IMR-90 (cell line): ENCODE measurements around the gene ADAMTS17. TPM values are rescaled to one million over a fixed set of nuclear protein-coding genes. Genes with fewer than 3 reads are reported as not detected.

Source experiments
- ATAC-seq: fragments of 200-7000 bp; cut with Tn5 transposase; 2 replicates; pipeline ENCODE4 v1.9.1; 2020; ENCODE audit warnings: low read depth, mild to moderate bottlenecking, moderate library complexity
- BruUV-seq: library from RNA; stranded (reverse); fragments of 400-500 nt; replicated peaks from 2 replicates; lab custom pipeline; 2021; lab: Mats Ljungman, UMichigan
- CTCF ChIA-PET: fragments of 300-600 bp; formaldehyde crosslinking; extraction: SDS; loops from one replicate; lab custom pipeline; 2021; ENCODE audit warnings: antibody characterized with exemption; lab: Yijun Ruan, JAX
- POLR2A ChIA-PET: fragments of 300-600 bp; sonication (Branson Sonifier 250); formaldehyde crosslinking; loops from one replicate; lab custom pipeline; 2022; ENCODE audit warnings: antibody characterized with exemption; ENCODE audit not compliant: unreplicated experiment; lab: Charles Lee
- DNase-seq: peaks from one replicate; pipeline ENCODE4 v3.0.0; 2013
- H2AFZ ChIP-seq: replicated peaks from 2 replicates; pipeline ENCODE3; 2013; ENCODE audit warnings: low read length, mild to moderate bottlenecking; ENCODE audit not compliant: poor library complexity
- H2AK5ac ChIP-seq: 2 replicates; pipeline ENCODE4 v1.6.1; 2013; ENCODE audit warnings: low read depth, low read length, inconsistent platforms
- H2AK9ac ChIP-seq: replicated peaks from 2 replicates; pipeline ENCODE3; 2013; ENCODE audit warnings: mild to moderate bottlenecking, low read depth, low read length, moderate library complexity; ENCODE audit not compliant: poor library complexity
- H2BK120ac ChIP-seq: 2 replicates; pipeline ENCODE4 v1.6.1; 2013; ENCODE audit warnings: low read depth, low read length, inconsistent platforms
- H2BK15ac ChIP-seq: 3 replicates; pipeline ENCODE4 v1.6.1; 2013; ENCODE audit warnings: low read depth, low read length, inconsistent platforms
- H2BK20ac ChIP-seq: 2 replicates; pipeline ENCODE4 v1.6.1; 2013; ENCODE audit warnings: low read depth, mild to moderate bottlenecking, inconsistent platforms, low read length, moderate library complexity
- H2BK5ac ChIP-seq: 2 replicates; pipeline ENCODE4 v1.6.1; 2013; ENCODE audit warnings: mild to moderate bottlenecking, low read depth, low read length, inconsistent platforms; ENCODE audit not compliant: poor library complexity, severe bottlenecking
- H3K14ac ChIP-seq: replicated peaks from 2 replicates; pipeline ENCODE4 v1.6.1; 2013; ENCODE audit warnings: low read depth, low read length, inconsistent platforms
- H3K18ac ChIP-seq: 2 replicates; pipeline ENCODE4 v1.6.1; 2013; ENCODE audit warnings: low read depth, low read length, control low read depth
- H3K23ac ChIP-seq: 2 replicates; pipeline ENCODE4 v1.6.1; 2013; ENCODE audit warnings: low read depth, low read length, inconsistent platforms
- H3K27ac ChIP-seq: 2 replicates; pipeline ENCODE4 v1.5.1; 2013; ENCODE audit warnings: mild to moderate bottlenecking, control low read depth, low read length; ENCODE audit not compliant: insufficient read depth
- H3K27me3 ChIP-seq: 2 replicates; pipeline ENCODE4 v1.6.1; 2013; ENCODE audit warnings: low read length; ENCODE audit not compliant: control insufficient read depth, insufficient read depth
- H3K36me3 ChIP-seq: 2 replicates; pipeline ENCODE4 v1.6.1; 2013; ENCODE audit warnings: low read length, mixed read lengths; ENCODE audit not compliant: control insufficient read depth, insufficient read depth
- H3K4ac ChIP-seq: 2 replicates; pipeline ENCODE4 v1.6.1; 2013; ENCODE audit warnings: low read depth, low read length, inconsistent platforms
- H3K4me1 ChIP-seq: 2 replicates; pipeline ENCODE4 v1.6.1; 2013; ENCODE audit warnings: low read length, mixed read lengths; ENCODE audit not compliant: control insufficient read depth, insufficient read depth
- H3K4me2 ChIP-seq: 2 replicates; pipeline ENCODE4 v1.6.1; 2013; ENCODE audit warnings: low read depth, mild to moderate bottlenecking, control low read depth, low read length, moderate library complexity
- H3K4me3 ChIP-seq: 2 replicates; pipeline ENCODE4 v1.5.1; 2013; ENCODE audit warnings: low read depth, mild to moderate bottlenecking, control low read depth, low read length, moderate library complexity; ENCODE audit not compliant: insufficient read depth
- H3K56ac ChIP-seq: 2 replicates; pipeline ENCODE4 v1.6.1; 2013; ENCODE audit warnings: low read length, inconsistent platforms; ENCODE audit not compliant: insufficient read depth; ENCODE audit errors: extremely low read depth
- H3K79me1 ChIP-seq, 2 experiments: 2 replicates each; pipeline ENCODE4 v1.6.1; 2013; ENCODE audit warnings: low read length in 2 of 2, inconsistent platforms in 1 of 2, low read depth in 1 of 2
- H3K9ac ChIP-seq: 2 replicates; pipeline ENCODE4 v1.6.1; 2013; ENCODE audit warnings: low read depth, low read length, control low read depth
- H3K9me1 ChIP-seq: 2 replicates; pipeline ENCODE4 v1.6.1; 2013; ENCODE audit warnings: low read length, inconsistent platforms; ENCODE audit not compliant: insufficient read depth
- H3K9me3 ChIP-seq: 2 replicates; pipeline ENCODE4 v1.6.1; 2013; ENCODE audit warnings: low read length; ENCODE audit not compliant: control insufficient read depth, insufficient read depth
- H4K20me1 ChIP-seq: 2 replicates; pipeline ENCODE4 v1.6.1; 2013; ENCODE audit warnings: low read length, inconsistent platforms; ENCODE audit not compliant: insufficient read depth
- H4K5ac ChIP-seq: 2 replicates; pipeline ENCODE4 v1.6.1; 2013; ENCODE audit warnings: mild to moderate bottlenecking, low read depth, low read length, control low read depth
- H4K8ac ChIP-seq, 2 experiments: 2 replicates each; pipeline ENCODE4 v1.6.1; 2013; ENCODE audit warnings: low read depth in 2 of 2, low read length in 2 of 2, control low read depth in 1 of 2, inconsistent platforms in 1 of 2
- H4K91ac ChIP-seq: 2 replicates; pipeline ENCODE4 v1.6.1; 2013; ENCODE audit warnings: low read depth, low read length, inconsistent platforms; ENCODE audit not compliant: insufficient read depth
- CEBPB ChIP-seq: IDR thresholded peaks from 2 replicates; pipeline ENCODE4 v1.6.1; 2012; ENCODE audit warnings: low read depth, low read length, improper control_type of control experiment
- NFE2L2 ChIP-seq: fragments of 150-350 bp; IDR thresholded peaks from 2 replicates; pipeline ENCODE4 v1.6.1; 2016; ENCODE audit warnings: low read depth, mild to moderate bottlenecking, low read length
- WGBS, 2 experiments: methylation state at CpG; one replicate each; pipeline versions ENCODE4 v1.1.5 to v1.1.7; 2013; ENCODE audit warnings: missing lambda C conversion rate in 2 of 2; ENCODE audit not compliant: insufficient read length in 1 of 2; ENCODE audit errors: extremely low coverage in 2 of 2; 5-methylcytosine and 5-hydroxymethylcytosine counted together
- dilution Hi-C: fragments of 300-500 bp; cut with HindIII; formaldehyde crosslinking; loops from one replicate; pipeline ENCODE4 v1.14.3; 2018; ENCODE audit warnings: low sequenced_read_pairs; ENCODE audit not compliant: unreplicated experiment
- in situ Hi-C: fragments of 300-500 bp; cut with MboI; formaldehyde crosslinking; loops from 3 replicates; pipeline ENCODE4 v1.14.3; 2019; ENCODE audit warnings: low sequenced_read_pairs, inconsistent platforms, mixed read lengths
- intact Hi-C: fragments of 100-400 bp; cut with micrococcal nuclease; formaldehyde crosslinking; loops from 2 replicates; pipeline ENCODE4 v1.10.0; 2022
- polyA plus RNA-seq, 3 experiments: library from polyadenylated mRNA; depleted of rRNA; stranded (reverse); fragments of >200 nt; gene quantifications; 2 replicates each; pipeline ENCODE4 v1.2.3, GENCODE V29; 2012; ENCODE audit warnings: low replicate concordance in 1 of 3
- total RNA-seq: library from RNA; depleted of rRNA; stranded (reverse); fragments of >200 nt; gene quantifications from 2 replicates; pipeline ENCODE4 v1.2.3, GENCODE V29; 2012

The ADAMTS17 gene
- total and polyA plus RNA-seq, 2 of the 4 experiments (the other 2 are of a cell fraction), result 0.03 TPM; not detected in 1

- ATAC-seq (no peak), DNase-seq (peak; percentile 20)
- POLR2A ChIA-PET, result no interaction called here
- Histone ChIP-seq H3K9ac (no peak overlapping the region), H3K23ac (no peak overlapping the region), H3K27me3 (no peaks in the 10 kb centered on the region), H4K8ac (no peak overlapping the region), H3K27ac (no peak overlapping the region), H4K20me1 (no peaks in the 10 kb centered on the region), H3K4me3 (no peak overlapping the region), H3K4me1 (no peaks in the 10 kb centered on the region), H2BK120ac (no peak overlapping the region), H2AFZ (no peak overlapping the region), H2AK9ac (no peak overlapping the region), H3K4ac (no peak overlapping the region), H2AK5ac (no peak overlapping the region), H2BK5ac (no peak overlapping the region), H2BK15ac (no peak overlapping the region), H4K5ac (no peak overlapping the region), H3K14ac (no peak overlapping the region), H3K79me1 (no peaks in the 10 kb centered on the region), H3K9me3 (peaks cover 33% of the 10 kb centered on the region), H3K4me2 (no peak overlapping the region), H3K9me1 (no peaks in the 10 kb centered on the region), H3K18ac (no peak overlapping the region), H3K36me3 (no peaks in the 10 kb centered on the region), H2BK20ac (no peak overlapping the region), H3K56ac (no peak overlapping the region), H4K91ac (no peak overlapping the region)
- no peak for TF ChIP-seq NFE2L2
- peak; percentile 41; the same call in 1 of the 2 replicates for TF ChIP-seq CEBPB
- 50% methylated on average over 4 of the region's 9 CpGs; no CpG with 5 or more reads in 1 of the 2 experiments for WGBS, 2 experiments
- dilution Hi-C loops, result no loop called here
- intact Hi-C loops, result no loop called here
- in situ Hi-C loops, result no loop called here
- BruUV-seq, result no TSS peak
- CTCF ChIA-PET, result no interaction called here
These were observed 364.9 kb downstream of the ADAMTS17 start for GRCh38 chr15:99976811-99977271.
